Astrocyte of the spinal cord (primary cell): ENCODE results near the gene PRIMPOL.
A peak's percentile ranks its signal among the peaks of the same experiment; 100 is the strongest.
"Not testable (repeated sequence)": the region's sequence is repeated elsewhere in the genome, so short reads cannot be mapped to it uniquely, and the experiment has no call there.

Experiments
- DNase-seq: peaks from one replicate; pipeline ENCODE4 v3.0.0; 2011; ENCODE audit warnings: low read depth, low spot score
- H3K4me3 ChIP-seq: 2 replicates; pipeline ENCODE4 v1.5.1; 2011; ENCODE audit warnings: low read depth, mild to moderate bottlenecking, low read length, moderate library complexity
- in situ Hi-C: cut with HindIII; loops from 2 replicates; pipeline ENCODE4 v1.10.0; 2017; ENCODE audit warnings: low sequenced_read_pairs
- TF ChIP-seq, protein P1 (sequence below): IDR thresholded peaks from 2 replicates; pipeline ENCODE4 v1.5.1; 2012; ENCODE audit warnings: low read depth, mild to moderate bottlenecking, low read length, inconsistent platforms

The PRIMPOL gene, protein sequence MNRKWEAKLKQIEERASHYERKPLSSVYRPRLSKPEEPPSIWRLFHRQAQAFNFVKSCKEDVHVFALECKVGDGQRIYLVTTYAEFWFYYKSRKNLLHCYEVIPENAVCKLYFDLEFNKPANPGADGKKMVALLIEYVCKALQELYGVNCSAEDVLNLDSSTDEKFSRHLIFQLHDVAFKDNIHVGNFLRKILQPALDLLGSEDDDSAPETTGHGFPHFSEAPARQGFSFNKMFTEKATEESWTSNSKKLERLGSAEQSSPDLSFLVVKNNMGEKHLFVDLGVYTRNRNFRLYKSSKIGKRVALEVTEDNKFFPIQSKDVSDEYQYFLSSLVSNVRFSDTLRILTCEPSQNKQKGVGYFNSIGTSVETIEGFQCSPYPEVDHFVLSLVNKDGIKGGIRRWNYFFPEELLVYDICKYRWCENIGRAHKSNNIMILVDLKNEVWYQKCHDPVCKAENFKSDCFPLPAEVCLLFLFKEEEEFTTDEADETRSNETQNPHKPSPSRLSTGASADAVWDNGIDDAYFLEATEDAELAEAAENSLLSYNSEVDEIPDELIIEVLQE

DNA sequence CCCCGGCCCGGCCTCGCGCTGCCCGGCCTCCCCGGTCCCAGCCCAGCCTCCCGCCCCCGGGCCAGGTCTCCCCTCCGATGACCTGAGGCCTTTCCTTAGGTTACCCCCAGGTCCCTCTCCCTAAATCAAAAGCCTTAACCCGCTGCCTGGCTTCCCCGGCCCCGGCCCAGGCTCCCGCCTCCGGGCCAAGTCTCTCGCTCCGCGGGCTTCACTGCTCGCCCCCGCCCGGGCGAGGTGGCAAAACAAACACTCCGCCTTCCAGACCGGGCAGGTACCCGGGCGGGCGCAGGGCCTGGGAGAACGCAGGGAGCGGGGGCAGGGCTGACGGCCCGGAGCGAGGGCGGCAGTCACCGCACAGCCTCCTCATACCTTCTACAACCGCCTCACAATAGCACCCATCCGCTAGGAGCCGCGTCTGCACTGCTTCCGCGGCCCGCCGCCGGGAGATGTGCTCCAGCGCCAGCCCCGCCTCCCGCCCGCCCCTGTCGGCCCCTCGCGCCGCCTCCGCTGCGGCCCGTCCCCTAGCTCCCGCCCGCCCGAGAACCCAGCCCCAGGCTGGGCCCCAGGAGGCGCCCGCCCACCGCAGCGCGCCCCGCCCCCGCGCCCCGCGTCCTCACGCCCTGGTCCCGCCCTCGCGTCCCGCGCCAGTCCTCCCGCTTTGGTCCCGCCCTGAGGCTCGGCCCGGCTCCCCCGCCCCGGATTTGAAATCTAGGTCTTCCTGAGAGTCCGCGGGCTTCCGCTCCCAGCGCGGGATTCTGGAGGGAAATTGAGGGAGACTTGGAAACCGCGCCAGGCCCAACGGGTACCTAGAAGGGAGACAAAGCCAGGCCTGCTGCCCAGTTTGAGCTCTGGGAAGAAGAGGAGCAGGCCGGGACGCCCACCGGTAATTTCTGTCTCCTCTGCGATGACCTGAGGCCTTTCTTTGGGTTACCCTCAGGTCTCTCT is at the start of gene PRIMPOL, which contains the start of gene CASP3:
Gene PRIMPOL, plus strand, starts transcription at position 713 of the 945 bp plus-strand sequence. CDS start 7,403 bp downstream, outside the sequence.
Gene CASP3, minus strand, starts transcription at position 422 of the 945 bp plus-strand sequence. CDS start 10,994 bp downstream, outside the sequence.
- in situ Hi-C loops, result no loop called here
- peak within 1 kb of the TSS; percentile 71 for H3K4me3 ChIP-seq
- TF ChIP-seq, protein P1, sequence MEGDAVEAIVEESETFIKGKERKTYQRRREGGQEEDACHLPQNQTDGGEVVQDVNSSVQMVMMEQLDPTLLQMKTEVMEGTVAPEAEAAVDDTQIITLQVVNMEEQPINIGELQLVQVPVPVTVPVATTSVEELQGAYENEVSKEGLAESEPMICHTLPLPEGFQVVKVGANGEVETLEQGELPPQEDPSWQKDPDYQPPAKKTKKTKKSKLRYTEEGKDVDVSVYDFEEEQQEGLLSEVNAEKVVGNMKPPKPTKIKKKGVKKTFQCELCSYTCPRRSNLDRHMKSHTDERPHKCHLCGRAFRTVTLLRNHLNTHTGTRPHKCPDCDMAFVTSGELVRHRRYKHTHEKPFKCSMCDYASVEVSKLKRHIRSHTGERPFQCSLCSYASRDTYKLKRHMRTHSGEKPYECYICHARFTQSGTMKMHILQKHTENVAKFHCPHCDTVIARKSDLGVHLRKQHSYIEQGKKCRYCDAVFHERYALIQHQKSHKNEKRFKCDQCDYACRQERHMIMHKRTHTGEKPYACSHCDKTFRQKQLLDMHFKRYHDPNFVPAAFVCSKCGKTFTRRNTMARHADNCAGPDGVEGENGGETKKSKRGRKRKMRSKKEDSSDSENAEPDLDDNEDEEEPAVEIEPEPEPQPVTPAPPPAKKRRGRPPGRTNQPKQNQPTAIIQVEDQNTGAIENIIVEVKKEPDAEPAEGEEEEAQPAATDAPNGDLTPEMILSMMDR, result peak; percentile 26
- peak; percentile 97 for DNase-seq

DNA sequence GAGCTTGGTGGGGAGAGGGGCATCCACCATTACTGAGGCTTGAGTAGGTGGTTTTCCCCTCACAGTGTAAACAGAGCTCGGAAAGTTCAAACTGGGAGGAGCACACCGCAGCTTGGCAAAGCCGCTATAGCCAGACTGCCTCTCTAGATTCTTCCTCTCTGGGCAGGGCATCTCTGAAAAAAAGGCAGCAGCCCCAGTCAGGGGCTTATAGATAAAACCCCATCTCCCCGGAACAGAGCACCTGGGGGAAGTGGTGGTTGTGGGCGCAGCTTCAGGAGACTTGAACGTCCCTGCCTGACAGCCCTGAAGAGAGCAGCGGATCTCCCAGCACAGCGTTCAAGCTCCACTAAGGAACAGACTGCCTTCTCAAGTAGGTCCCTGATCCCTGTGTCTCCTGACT is 48.6 kb upstream of the PRIMPOL start:
- DNase-seq, in situ Hi-C loops, H3K4me3 ChIP-seq: not testable (repeated sequence)

DNA sequence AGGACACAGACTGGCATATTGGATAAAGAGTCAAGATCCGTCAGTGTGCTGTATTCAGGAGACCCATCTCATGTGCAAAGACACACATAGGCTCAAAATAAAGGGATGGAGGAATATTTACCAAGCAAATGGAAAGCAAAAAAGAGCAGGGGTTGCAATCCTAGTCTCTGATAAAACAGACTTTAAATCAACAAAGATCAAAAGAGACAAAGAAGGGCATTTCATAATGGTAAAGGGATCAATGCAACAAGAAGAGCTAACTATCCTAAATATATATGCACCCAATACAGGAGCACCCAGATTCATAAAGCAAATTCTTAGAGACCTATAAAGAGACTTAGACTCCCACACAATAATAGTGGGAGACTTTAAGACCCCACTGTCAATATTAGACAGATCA is 46.7 kb upstream of the PRIMPOL start:
- H3K4me3 ChIP-seq, DNase-seq, in situ Hi-C loops: not testable (repeated sequence)

DNA sequence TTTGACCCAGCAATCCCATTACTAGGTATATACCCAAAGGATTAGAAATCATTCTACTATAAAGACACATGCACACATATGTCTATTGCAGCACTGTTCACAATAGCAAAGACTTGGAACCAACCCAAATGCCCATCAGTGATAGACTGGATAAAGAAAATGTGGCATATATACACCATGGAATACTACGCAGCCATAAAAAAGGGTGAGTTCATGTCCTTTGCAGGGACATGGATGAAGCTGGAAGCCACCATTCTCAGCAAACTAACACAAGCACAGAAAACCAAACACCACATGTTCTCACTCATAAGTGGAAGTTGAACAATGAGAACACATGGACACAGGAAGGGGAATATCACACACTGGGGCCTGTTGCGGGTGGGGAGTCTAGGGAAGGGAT is 42.1 kb upstream of the PRIMPOL start:
- H3K4me3 ChIP-seq, in situ Hi-C loops, DNase-seq: not testable (repeated sequence)

DNA sequence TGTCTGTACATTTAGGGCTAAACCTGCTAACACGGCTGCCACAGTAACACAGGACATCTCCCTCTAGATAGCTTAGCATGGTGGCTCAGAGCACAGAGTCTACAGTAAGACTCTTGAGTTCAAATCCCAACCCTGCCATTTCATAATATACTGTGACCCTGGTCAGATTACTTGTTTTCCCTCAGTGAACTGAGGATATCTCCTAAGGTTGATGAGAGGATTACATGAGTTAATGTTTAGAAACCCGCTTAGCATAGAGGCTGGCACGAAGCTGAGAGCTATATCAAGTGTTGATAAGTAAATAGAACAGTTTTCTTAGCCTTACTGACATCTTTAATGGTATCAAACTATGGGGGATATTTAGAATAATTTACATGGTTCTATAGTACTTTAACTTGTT is 37.5 kb upstream of the PRIMPOL start:
- TF ChIP-seq, protein P1, result no peak
- in situ Hi-C loops, result no loop called here
- no peak for DNase-seq
- no peak overlapping the region for H3K4me3 ChIP-seq

DNA sequence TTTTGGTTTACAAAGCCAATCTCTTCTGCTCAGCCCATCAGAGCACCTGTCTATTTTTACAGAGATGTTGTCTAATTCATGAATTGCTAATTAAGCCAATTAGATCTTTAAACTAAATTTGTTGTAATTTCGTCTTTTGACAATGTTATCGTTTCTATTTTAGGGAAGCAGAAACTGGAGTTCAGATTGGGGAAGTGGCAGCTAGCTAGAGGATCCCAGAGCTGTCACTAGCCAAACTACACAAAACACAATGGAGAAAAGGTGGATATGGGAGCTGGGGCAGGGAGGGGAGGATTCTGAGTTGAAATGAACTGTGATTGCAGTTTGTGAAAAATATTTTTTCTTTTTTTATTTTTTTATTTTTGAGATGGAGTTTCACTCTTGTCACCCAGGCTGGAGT is 36.1 kb upstream of the PRIMPOL start:
- in situ Hi-C loops, result no loop called here
- no peak overlapping the region for H3K4me3 ChIP-seq
- no peak for DNase-seq
- TF ChIP-seq, protein P1, result no peak

DNA sequence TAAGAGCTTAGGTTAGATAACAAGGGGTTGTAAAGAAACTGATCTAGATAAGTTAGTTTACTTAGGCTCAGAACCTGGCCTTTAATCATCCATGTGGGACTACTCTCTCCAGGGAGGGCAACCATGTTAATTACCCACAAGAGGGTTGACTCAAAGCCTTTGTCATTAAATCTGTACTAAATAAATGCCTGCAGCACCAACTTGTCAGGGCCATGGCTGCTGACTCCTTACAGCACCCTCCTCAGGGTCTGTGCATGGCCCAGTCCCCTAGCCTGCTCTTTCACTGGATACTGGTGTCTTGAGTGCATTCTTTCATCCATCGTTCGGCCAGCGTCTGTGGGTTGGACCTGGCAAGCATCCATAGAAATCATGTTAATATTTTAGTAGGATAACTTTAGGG is 35.0 kb upstream of the PRIMPOL start:
- no peak for DNase-seq
- H3K4me3 ChIP-seq, result no peak overlapping the region
- in situ Hi-C loops, result no loop called here
- TF ChIP-seq, protein P1, result no peak

DNA sequence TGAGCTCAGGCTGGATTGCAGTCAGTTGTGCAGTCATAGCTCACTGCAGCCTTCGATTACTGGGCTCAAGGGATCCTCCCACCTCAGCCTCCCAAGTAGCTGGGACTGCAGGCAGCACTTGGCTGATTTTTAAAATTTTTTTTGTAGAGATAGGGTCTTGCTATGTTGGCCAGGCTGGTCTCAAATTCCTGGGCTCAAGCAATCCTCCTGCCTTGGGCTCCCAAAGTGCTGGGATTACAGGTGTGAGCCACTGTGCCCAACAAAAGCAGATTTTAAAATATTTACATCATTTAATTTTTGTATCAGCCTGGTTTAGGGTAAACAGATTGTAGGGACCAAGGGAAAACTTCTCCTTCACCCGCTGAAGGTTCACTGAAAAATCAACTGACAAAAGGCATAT is 33.4 kb upstream of the PRIMPOL start:
- H3K4me3 ChIP-seq, in situ Hi-C loops, DNase-seq: not testable (repeated sequence)
